ENCODE results near the gene WDR62. TPM values are rescaled to one million over a fixed set of nuclear protein-coding genes. Genes with fewer than 3 reads are reported as not detected.
"Not testable (repeated sequence)": the region's sequence is repeated elsewhere in the genome, so short reads cannot be mapped to it uniquely, and the experiment has no call there.

WDR62 gene
- total and polyA plus RNA-seq, 2 donors = 2.4 to 4.6 TPM

DNA sequence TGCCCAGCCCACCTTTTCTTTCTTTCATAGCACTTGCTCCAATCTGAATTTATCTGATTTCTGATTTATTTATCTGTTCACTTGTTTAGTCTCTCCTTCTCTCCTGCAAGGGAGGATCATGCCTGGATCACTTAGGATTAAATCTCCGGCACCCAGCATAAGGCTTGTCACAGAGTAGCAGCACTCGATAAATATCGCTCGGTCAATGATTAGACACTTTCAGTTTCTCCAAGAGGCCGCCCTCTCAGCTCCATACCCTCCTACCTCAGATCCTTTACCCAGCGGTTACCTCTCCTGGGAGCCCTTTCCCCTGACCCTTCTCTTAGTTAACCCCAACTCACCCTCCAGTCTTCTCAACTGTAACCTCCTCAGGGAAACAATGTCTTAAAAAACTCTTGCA, 23.4 kb upstream of the WDR62 start:
- Histone ChIP-seq H3K4me1 (ENCODE audit: control insufficient read depth in 2 of 2, insufficient read depth in 2 of 2, low read length in 2 of 2) (peaks cover 9 to 25% of the 10 kb centered on the region in 2 donors), H3K27ac (ENCODE audit: low read depth in 1 of 2, low read length in 1 of 2) (no peak overlapping the region), H3K4me3 (ENCODE audit: low read length in 2 of 2) (no peak overlapping the region), H3K9me3 (ENCODE audit: control insufficient read depth in 2 of 2, insufficient read depth in 1 of 2, low read length in 1 of 2) (no peaks in the 10 kb centered on the region), H3K36me3 (ENCODE audit: control insufficient read depth in 2 of 2, insufficient read depth in 2 of 2, low read length in 1 of 2) (peaks cover 0 to 17% of the 10 kb centered on the region in 2 donors), H3K27me3 (ENCODE audit: control insufficient read depth in 2 of 2, insufficient read depth in 1 of 2, low read length in 1 of 2) (no peaks in the 10 kb centered on the region)
- 95% methylated on average over 6 of the region's 6 CpGs for WGBS
- DNase-seq (ENCODE audit: low read depth in 6 of 9, low spot score in 9 of 9) = no peak

DNA sequence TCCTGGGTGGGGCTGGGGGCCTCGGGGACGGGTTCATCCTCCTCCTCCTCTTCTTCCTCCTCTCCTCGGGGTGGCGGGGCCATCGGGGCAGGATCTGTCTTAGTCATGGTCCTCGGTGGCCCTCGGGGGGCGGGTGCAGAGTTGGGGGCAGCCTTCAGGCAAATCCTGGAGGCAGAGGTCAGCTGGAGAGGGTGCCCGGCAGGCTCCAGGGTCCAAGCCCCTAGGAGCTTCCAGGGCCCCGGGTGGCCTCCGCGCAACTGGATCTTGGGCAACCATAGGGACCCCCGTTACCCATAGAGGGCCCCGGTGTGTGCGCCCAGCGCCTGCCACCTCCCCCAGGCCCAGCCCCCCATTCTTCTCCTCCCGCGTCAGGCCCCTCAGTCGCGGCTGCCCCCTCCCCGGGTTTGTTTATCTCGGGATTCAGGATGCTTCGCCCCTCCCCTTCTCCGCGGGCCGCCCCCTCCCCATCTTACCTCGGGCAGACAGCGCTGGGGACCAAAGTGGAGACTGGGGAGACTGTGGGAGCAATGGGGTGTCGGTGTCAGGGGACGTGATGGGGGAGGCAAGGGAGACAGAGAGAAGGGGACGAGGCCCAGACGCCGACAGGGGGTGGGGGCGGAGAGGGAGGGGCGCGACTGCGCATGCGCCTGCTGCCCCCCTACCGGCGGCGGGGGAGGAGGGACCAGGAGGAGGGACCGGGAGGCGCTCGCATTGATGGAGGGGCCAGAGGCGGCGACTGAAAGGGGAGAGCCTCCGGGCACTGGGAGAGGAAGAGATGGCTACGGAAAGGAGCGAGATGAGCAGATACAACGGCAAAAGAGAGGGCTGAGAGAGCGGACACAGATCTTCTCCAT, 22.2 kb upstream of the WDR62 start, which contains the start of gene CLIP3:
Gene CLIP3 (minus strand): TSS at position 623 of the 854 bp plus-strand sequence. CDS start 516 bp downstream, at position 107.
- Histone ChIP-seq H3K4me1 (ENCODE audit: control insufficient read depth in 2 of 2, insufficient read depth in 2 of 2, low read length in 2 of 2) (peaks cover 9 to 27% of the 10 kb centered on the region in 2 donors), H3K36me3 (ENCODE audit: control insufficient read depth in 2 of 2, insufficient read depth in 2 of 2, low read length in 1 of 2) (peaks cover 0 to 6% of the 10 kb centered on the region in 2 donors), H3K4me3 (ENCODE audit: low read length in 2 of 2) (peak within 1 kb of the TSS; percentile 62 to 65), H3K9me3 (ENCODE audit: control insufficient read depth in 2 of 2, insufficient read depth in 1 of 2, low read length in 1 of 2) (no peaks in the 10 kb centered on the region), H3K27me3 (ENCODE audit: control insufficient read depth in 2 of 2, insufficient read depth in 1 of 2, low read length in 1 of 2) (no peaks in the 10 kb centered on the region), H3K27ac (ENCODE audit: low read depth in 1 of 2, low read length in 1 of 2) (no peak within 1 kb of the TSS)
- WGBS = 7% methylated on average over 51 of the region's 51 CpGs
- peak in 4 of 9 donors; percentile 35 to 72 (median 64) for DNase-seq (ENCODE audit: low read depth in 6 of 9, low spot score in 9 of 9)

DNA sequence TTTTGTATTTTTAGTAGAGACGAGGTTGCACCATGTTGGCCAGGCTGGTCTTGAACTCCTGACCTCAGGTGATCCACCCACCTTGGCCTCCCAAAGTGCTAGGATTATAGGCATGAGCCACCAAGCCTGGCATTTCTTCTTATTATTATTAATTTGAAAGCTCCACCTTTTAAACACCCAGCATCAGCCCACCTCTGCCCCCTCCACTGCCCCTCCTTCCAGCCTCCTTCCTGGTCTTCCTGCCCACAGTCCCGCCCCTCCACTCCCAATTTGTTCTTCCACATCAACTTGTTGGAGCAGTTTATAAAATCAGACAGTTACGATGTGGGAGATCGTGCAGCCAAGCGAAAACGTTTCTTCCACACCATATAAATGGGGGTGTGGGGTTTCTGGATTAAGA, 14.2 kb upstream of the WDR62 start:
- Histone ChIP-seq H3K4me1 (ENCODE audit: control insufficient read depth in 2 of 2, insufficient read depth in 2 of 2, low read length in 2 of 2) (peaks cover 2 to 9% of the 10 kb centered on the region in 2 donors), H3K9me3 (ENCODE audit: control insufficient read depth in 2 of 2, insufficient read depth in 1 of 2, low read length in 1 of 2) (no peaks in the 10 kb centered on the region), H3K27ac (ENCODE audit: low read depth in 1 of 2, low read length in 1 of 2) (no peak overlapping the region), H3K4me3 (ENCODE audit: low read length in 2 of 2) (no peak overlapping the region), H3K36me3 (ENCODE audit: control insufficient read depth in 2 of 2, insufficient read depth in 2 of 2, low read length in 1 of 2) (peaks cover 0 to 15% of the 10 kb centered on the region in 2 donors), H3K27me3 (ENCODE audit: control insufficient read depth in 2 of 2, insufficient read depth in 1 of 2, low read length in 1 of 2) (no peaks in the 10 kb centered on the region)
- DNase-seq (ENCODE audit: low read depth in 6 of 9, low spot score in 9 of 9) = no peak
- WGBS = 96% methylated on average over 6 of the region's 6 CpGs

DNA sequence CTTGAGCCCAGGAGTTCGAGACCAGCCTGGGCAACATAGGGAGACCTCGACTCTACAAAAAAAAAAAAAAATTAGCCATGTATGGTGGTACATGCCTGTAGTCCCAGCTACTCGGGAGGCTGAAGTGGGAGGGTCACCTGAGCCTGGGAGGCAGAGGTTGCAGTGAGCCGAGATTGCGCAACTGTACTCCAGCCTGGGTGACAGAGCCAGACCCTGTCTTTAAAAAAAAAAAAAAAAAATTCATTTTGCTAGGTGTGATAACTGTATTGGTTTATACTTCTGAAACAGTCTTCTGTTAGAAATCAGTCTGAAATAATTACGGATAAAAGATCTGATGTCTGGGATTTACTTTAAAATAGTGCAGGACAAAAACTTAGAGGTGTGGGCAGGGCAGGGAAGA, 13.6 kb upstream of the WDR62 start:
- H3K27ac ChIP-seq (ENCODE audit: low read depth in 1 of 2, low read length in 1 of 2); H3K9me3 ChIP-seq (ENCODE audit: control insufficient read depth in 2 of 2, insufficient read depth in 1 of 2, low read length in 1 of 2); H3K4me3 ChIP-seq (ENCODE audit: low read length in 2 of 2); DNase-seq (ENCODE audit: low read depth in 6 of 9, low spot score in 9 of 9); H3K27me3 ChIP-seq (ENCODE audit: control insufficient read depth in 2 of 2, insufficient read depth in 1 of 2, low read length in 1 of 2); H3K4me1 ChIP-seq (ENCODE audit: control insufficient read depth in 2 of 2, insufficient read depth in 2 of 2, low read length in 2 of 2): not testable (repeated sequence)
- peaks cover 2 to 15% of the 10 kb centered on the region in 2 donors for H3K36me3 ChIP-seq (ENCODE audit: control insufficient read depth in 2 of 2, insufficient read depth in 2 of 2, low read length in 1 of 2)
- 97% methylated on average over 6 of the region's 6 CpGs for WGBS

DNA sequence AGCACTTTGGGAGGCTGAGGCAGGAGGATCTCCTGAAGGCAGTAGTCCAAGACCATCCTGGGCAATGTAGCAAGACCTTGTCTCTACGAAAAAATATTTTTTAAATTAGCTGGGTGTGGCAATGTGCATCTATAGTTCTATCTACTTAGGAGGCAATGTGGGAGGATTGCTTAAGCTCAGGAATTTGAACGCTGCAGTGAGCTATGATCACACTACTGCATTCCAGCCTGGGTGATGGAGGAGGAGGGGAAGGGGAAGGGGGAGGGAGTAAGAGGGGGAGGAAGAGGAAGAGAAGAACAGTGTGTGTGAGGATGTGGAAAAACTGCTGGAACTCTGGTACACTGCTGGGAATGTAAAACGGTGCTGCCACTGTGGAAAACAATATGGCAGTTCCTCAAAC, 12.9 kb upstream of the WDR62 start:
- peak overlapping the region in 1 of 2 donors; percentile 42 for H3K27ac ChIP-seq (ENCODE audit: low read depth in 1 of 2, low read length in 1 of 2)

GRCh38 chr19:36043952-36044351, 10.7 kb upstream of the WDR62 start:
- no peaks in the 10 kb centered on the region for H3K9me3 ChIP-seq (ENCODE audit: control insufficient read depth in 2 of 2, insufficient read depth in 1 of 2, low read length in 1 of 2)
- H3K36me3 ChIP-seq (ENCODE audit: control insufficient read depth in 2 of 2, insufficient read depth in 2 of 2, low read length in 1 of 2) = peaks cover 2 to 11% of the 10 kb centered on the region in 2 donors
- H3K4me1 ChIP-seq (ENCODE audit: control insufficient read depth in 2 of 2, insufficient read depth in 2 of 2, low read length in 2 of 2) = no peaks in the 10 kb centered on the region
- H3K27me3 ChIP-seq (ENCODE audit: control insufficient read depth in 2 of 2, insufficient read depth in 1 of 2, low read length in 1 of 2) = no peaks in the 10 kb centered on the region
- DNase-seq (ENCODE audit: low read depth in 6 of 9, low spot score in 9 of 9) = no peak
- WGBS = 97% methylated on average over 2 of the region's 2 CpGs
- H3K4me3 ChIP-seq (ENCODE audit: low read length in 2 of 2) = no peak overlapping the region
- no peak overlapping the region for H3K27ac ChIP-seq (ENCODE audit: low read depth in 1 of 2, low read length in 1 of 2)

More for the DNA sequence above, 12.9 kb upstream of the WDR62 start:
- no peaks in the 10 kb centered on the region for H3K9me3 ChIP-seq (ENCODE audit: control insufficient read depth in 2 of 2, insufficient read depth in 1 of 2, low read length in 1 of 2)
- H3K36me3 ChIP-seq (ENCODE audit: control insufficient read depth in 2 of 2, insufficient read depth in 2 of 2, low read length in 1 of 2) = peaks cover 2 to 15% of the 10 kb centered on the region in 2 donors
- H3K4me3 ChIP-seq (ENCODE audit: low read length in 2 of 2) = no peak overlapping the region
- H3K4me1 ChIP-seq (ENCODE audit: control insufficient read depth in 2 of 2, insufficient read depth in 2 of 2, low read length in 2 of 2) = peaks cover 0 to 2% of the 10 kb centered on the region in 2 donors
- WGBS = 73% methylated on average over 3 of the region's 3 CpGs
- DNase-seq (ENCODE audit: low read depth in 6 of 9, low spot score in 9 of 9) = no peak
- no peaks in the 10 kb centered on the region for H3K27me3 ChIP-seq (ENCODE audit: control insufficient read depth in 2 of 2, insufficient read depth in 1 of 2, low read length in 1 of 2)

DNA sequence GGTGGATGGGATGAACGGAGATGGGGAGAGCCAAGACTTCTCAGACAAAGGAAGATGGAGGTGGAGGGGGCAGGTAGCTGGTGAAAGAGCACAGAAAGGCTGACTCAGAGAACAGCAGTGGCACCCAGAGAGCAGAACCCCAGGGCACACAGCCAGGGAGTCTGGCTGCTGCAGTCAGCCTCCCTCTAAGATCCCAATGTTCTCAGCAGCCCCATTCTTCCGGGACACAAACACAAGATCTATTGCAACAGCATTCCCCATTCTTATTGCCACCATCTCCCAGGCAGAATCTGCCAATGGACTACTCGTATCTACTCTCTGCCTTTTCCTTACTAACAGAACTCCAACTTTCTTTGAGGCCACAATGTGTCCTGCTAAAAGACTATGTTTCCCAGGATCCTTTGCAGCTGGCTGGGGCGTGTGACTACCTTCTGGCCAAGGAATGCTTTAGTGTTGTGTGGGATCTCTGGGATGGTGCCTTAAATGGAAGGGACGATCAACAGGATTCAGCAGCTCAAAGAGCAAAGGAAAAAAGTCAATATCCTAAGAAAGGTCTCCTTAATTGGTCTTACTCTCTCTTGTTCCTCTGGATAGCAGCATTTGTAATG, 8.2 kb upstream of the WDR62 start:
- H3K36me3 ChIP-seq (ENCODE audit: control insufficient read depth in 2 of 2, insufficient read depth in 2 of 2, low read length in 1 of 2) = peaks cover 0 to 2% of the 10 kb centered on the region in 2 donors
- WGBS = 99% methylated on average over 5 of the region's 5 CpGs
- no peaks in the 10 kb centered on the region for H3K27me3 ChIP-seq (ENCODE audit: control insufficient read depth in 2 of 2, insufficient read depth in 1 of 2, low read length in 1 of 2)
- DNase-seq (ENCODE audit: low read depth in 6 of 9, low spot score in 9 of 9) = no peak
- H3K4me1 ChIP-seq (ENCODE audit: control insufficient read depth in 2 of 2, insufficient read depth in 2 of 2, low read length in 2 of 2) = no peaks in the 10 kb centered on the region
- no peak overlapping the region for H3K4me3 ChIP-seq (ENCODE audit: low read length in 2 of 2)
- no peak overlapping the region for H3K27ac ChIP-seq (ENCODE audit: low read depth in 1 of 2, low read length in 1 of 2)
- no peaks in the 10 kb centered on the region for H3K9me3 ChIP-seq (ENCODE audit: control insufficient read depth in 2 of 2, insufficient read depth in 1 of 2, low read length in 1 of 2)

GRCh38 chr19:36047835-36048234, 6.9 kb upstream of the WDR62 start:
- Histone ChIP-seq H3K36me3 (ENCODE audit: control insufficient read depth in 2 of 2, insufficient read depth in 2 of 2, low read length in 1 of 2) (peaks cover 0 to 2% of the 10 kb centered on the region in 2 donors), H3K4me3 (ENCODE audit: low read length in 2 of 2) (no peak overlapping the region), H3K27ac (ENCODE audit: low read depth in 1 of 2, low read length in 1 of 2) (no peak overlapping the region), H3K9me3 (ENCODE audit: control insufficient read depth in 2 of 2, insufficient read depth in 1 of 2, low read length in 1 of 2) (no peaks in the 10 kb centered on the region), H3K4me1 (ENCODE audit: control insufficient read depth in 2 of 2, insufficient read depth in 2 of 2, low read length in 2 of 2) (peaks cover 0 to 1% of the 10 kb centered on the region in 2 donors), H3K27me3 (ENCODE audit: control insufficient read depth in 2 of 2, insufficient read depth in 1 of 2, low read length in 1 of 2) (no peaks in the 10 kb centered on the region)
- no peak for DNase-seq (ENCODE audit: low read depth in 6 of 9, low spot score in 9 of 9)

GRCh38 chr19:36049080-36049698, 5.5 kb upstream of the WDR62 start:
- peaks cover 3 to 4% of the 10 kb centered on the region in 2 donors for H3K4me1 ChIP-seq (ENCODE audit: control insufficient read depth in 2 of 2, insufficient read depth in 2 of 2, low read length in 2 of 2)
- no peak for DNase-seq (ENCODE audit: low read depth in 6 of 9, low spot score in 9 of 9)
- H3K36me3 ChIP-seq (ENCODE audit: control insufficient read depth in 2 of 2, insufficient read depth in 2 of 2, low read length in 1 of 2) = peaks cover 0 to 2% of the 10 kb centered on the region in 2 donors
- WGBS = 97% methylated on average over 4 of the region's 4 CpGs
- H3K4me3 ChIP-seq (ENCODE audit: low read length in 2 of 2) = no peak overlapping the region
- no peak overlapping the region for H3K27ac ChIP-seq (ENCODE audit: low read depth in 1 of 2, low read length in 1 of 2)
- no peaks in the 10 kb centered on the region for H3K27me3 ChIP-seq (ENCODE audit: control insufficient read depth in 2 of 2, insufficient read depth in 1 of 2, low read length in 1 of 2)
- no peaks in the 10 kb centered on the region for H3K9me3 ChIP-seq (ENCODE audit: control insufficient read depth in 2 of 2, insufficient read depth in 1 of 2, low read length in 1 of 2)

Data from thymus (tissue), 11 donors.